Measurements from ENCODE around the gene C2CD4C.
"Not testable (repeated sequence)": the region's sequence is repeated elsewhere in the genome, so short reads cannot be mapped to it uniquely, and the experiment has no call there.

The C2CD4C gene

DNA sequence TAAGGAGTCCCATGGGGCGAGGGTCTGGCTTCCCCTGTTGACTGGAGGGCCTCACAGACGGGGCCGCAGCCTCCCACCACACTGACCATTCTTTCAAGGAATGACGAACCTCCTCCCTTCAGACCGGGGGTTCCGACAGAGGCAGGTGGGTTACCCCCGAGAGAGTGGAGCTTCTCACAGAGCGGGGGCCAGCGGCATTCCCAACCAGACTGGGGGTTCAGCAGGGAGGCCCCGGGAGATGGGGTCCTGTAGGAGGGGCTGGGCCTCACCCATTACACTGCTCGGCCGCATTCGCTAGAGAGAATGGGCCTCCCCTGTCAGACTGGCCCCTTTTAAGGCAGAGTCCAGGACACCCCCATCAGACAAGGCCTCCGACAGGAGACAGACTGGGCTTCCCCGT is 15.6 kb upstream of the C2CD4C start:
- Histone ChIP-seq H3K4me2 (ENCODE audit: low read length) (no peak overlapping the region), H3F3A (ENCODE audit: insufficient read depth, low read length) (no peaks in the 10 kb centered on the region), H4K20me1 (ENCODE audit: insufficient read depth, low read length) (no peaks in the 10 kb centered on the region), H3K9me2 (ENCODE audit: low read depth, low read length) (no peaks in the 10 kb centered on the region), H3K36me3 (ENCODE audit: insufficient read depth, low read length) (no peaks in the 10 kb centered on the region), H2AFZ (ENCODE audit: low read length) (no peak overlapping the region), H3K9ac (ENCODE audit: low read length) (no peak overlapping the region), H3K4me1 (ENCODE audit: insufficient read depth, low read length, severe bottlenecking) (no peaks in the 10 kb centered on the region), H3K27ac (ENCODE audit: low read depth, low read length, poor library complexity, severe bottlenecking) (no peak overlapping the region), H3K4me3 (ENCODE audit: low read depth, low read length, poor library complexity, severe bottlenecking) (no peak overlapping the region), H3K9me3 (ENCODE audit: low read length) (no peaks in the 10 kb centered on the region), H3K27me3 (ENCODE audit: insufficient read depth, low read length) (no peaks in the 10 kb centered on the region), H3K79me2 (ENCODE audit: insufficient read depth, low read length) (no peaks in the 10 kb centered on the region)
- TF ChIP-seq CTCF (IDR thresholded peaks at IDR 0.05; ENCODE audit: low read length), result no peak
- TF ChIP-seq EZH2 (IDR thresholded peaks at IDR 0.05; ENCODE audit: borderline replicate concordance, low read length), result no peak

DNA sequence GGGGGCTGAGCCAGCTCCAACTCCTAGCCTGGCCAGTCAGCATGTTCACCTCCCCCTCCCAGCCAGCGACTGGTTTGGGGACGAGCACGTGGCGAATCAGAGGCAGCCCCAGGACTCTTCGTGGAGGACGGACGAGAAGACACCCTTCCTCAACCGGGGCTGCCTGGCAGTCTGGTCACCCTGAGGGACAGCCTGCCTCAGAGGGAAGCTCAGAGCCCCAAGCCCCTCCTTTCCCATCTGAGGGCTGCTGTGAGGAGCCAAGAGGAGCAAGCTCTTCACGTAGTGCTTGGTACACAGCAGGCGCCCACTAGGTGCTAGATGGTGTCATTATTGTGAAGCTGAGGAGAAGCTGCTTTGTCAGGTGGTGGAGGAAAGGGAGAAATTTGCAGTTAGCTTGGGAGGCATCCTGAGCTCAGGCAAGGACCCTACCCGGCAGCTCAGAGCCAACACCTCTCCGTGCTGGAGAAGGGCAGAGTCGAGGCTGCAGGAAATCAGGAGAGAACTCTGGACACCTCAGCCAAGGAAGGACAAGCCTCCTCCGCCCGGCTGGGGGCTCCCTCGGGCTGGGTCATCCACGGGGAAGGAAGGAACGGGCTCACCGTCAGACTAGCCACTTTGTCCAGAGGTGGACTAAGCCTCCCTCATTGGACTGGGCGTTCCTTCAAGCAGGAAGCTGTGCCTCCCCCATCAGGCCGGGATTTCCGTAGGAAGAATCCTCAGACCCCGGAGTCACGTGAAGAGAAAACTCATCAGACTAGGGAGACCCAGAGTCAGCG is 14.9 kb upstream of the C2CD4C start:
- Histone ChIP-seq H3F3A (ENCODE audit: insufficient read depth, low read length) (no peaks in the 10 kb centered on the region), H3K4me2 (ENCODE audit: low read length) (no peak overlapping the region), H3K27ac (ENCODE audit: low read depth, low read length, poor library complexity, severe bottlenecking) (no peak overlapping the region)

GRCh38 chr19:422917-423226 is 13.9 kb upstream of the C2CD4C start:
- not testable (repeated sequence) for H4K20me1 ChIP-seq (ENCODE audit: insufficient read depth, low read length); H3K9ac ChIP-seq (ENCODE audit: low read length); H3K36me3 ChIP-seq (ENCODE audit: insufficient read depth, low read length); H3K27me3 ChIP-seq (ENCODE audit: insufficient read depth, low read length); H3K4me2 ChIP-seq (ENCODE audit: low read length); H3K9me3 ChIP-seq (ENCODE audit: low read length); H3F3A ChIP-seq (ENCODE audit: insufficient read depth, low read length); H3K79me2 ChIP-seq (ENCODE audit: insufficient read depth, low read length); H3K9me2 ChIP-seq (ENCODE audit: low read depth, low read length); H2AFZ ChIP-seq (ENCODE audit: low read length); H3K4me1 ChIP-seq (ENCODE audit: insufficient read depth, low read length, severe bottlenecking); H3K4me3 ChIP-seq (ENCODE audit: low read depth, low read length, poor library complexity, severe bottlenecking); H3K27ac ChIP-seq (ENCODE audit: low read depth, low read length, poor library complexity, severe bottlenecking)

More for the DNA sequence above, 14.9 kb upstream of the C2CD4C start:
- no peaks in the 10 kb centered on the region for H3K4me1 ChIP-seq (ENCODE audit: insufficient read depth, low read length, severe bottlenecking)
- no peak overlapping the region for H3K9ac ChIP-seq (ENCODE audit: low read length)
- H2AFZ ChIP-seq (ENCODE audit: low read length), result no peak overlapping the region
- H3K9me2 ChIP-seq (ENCODE audit: low read depth, low read length), result no peaks in the 10 kb centered on the region
- H3K4me3 ChIP-seq (ENCODE audit: low read depth, low read length, poor library complexity, severe bottlenecking), result no peak overlapping the region
- H3K79me2 ChIP-seq (ENCODE audit: insufficient read depth, low read length), result no peaks in the 10 kb centered on the region
- TF ChIP-seq CTCF (IDR thresholded peaks at IDR 0.05; ENCODE audit: low read length), result no peak
- TF ChIP-seq EZH2 (IDR thresholded peaks at IDR 0.05; ENCODE audit: borderline replicate concordance, low read length), result no peak
- H4K20me1 ChIP-seq (ENCODE audit: insufficient read depth, low read length), result no peaks in the 10 kb centered on the region
- H3K9me3 ChIP-seq (ENCODE audit: low read length), result no peaks in the 10 kb centered on the region
- no peaks in the 10 kb centered on the region for H3K36me3 ChIP-seq (ENCODE audit: insufficient read depth, low read length)
- H3K27me3 ChIP-seq (ENCODE audit: insufficient read depth, low read length), result no peaks in the 10 kb centered on the region

Measured in OCI-LY1 (cell line).